Endothelial cell of hepatic sinusoid (primary cell): Measurements from ENCODE around the gene ARF1.

Experiments
- in situ Hi-C: cut with HindIII; loops from 2 replicates; pipeline ENCODE4 v1.10.0; 2017; ENCODE audit warnings: low sequenced_read_pairs

ARF1 gene

GRCh38 chr1:228048659-228049298, 33.7 kb upstream of the ARF1 start:
- in situ Hi-C loops = no loop called here

- in situ Hi-C loops = no loop called here
Measured at GRCh38 chr1:228050571-228051231, 31.8 kb upstream of the ARF1 start.

GRCh38 chr1:228058172-228058948, 24.1 kb upstream of the ARF1 start:
- in situ Hi-C loops = no loop called here

- in situ Hi-C loops = no loop called here
Measured at GRCh38 chr1:228058949-228059633, 23.4 kb upstream of the ARF1 start.

- in situ Hi-C loops = no loop called here
Measured at GRCh38 chr1:228059634-228060457, 22.7 kb upstream of the ARF1 start.

- in situ Hi-C loops = no loop called here
Measured at GRCh38 chr1:228060458-228061190, 21.9 kb upstream of the ARF1 start.

GRCh38 chr1:228061411-228062084, 21.0 kb upstream of the ARF1 start:
- in situ Hi-C loops = no loop called here

- in situ Hi-C loops = no loop called here
Measured at GRCh38 chr1:228062085-228062791, 20.3 kb upstream of the ARF1 start.

GRCh38 chr1:228062812-228063211, 19.7 kb upstream of the ARF1 start:
- in situ Hi-C loops = no loop called here

- in situ Hi-C loops = no loop called here
Measured at GRCh38 chr1:228063251-228064191, 19.0 kb upstream of the ARF1 start.

- in situ Hi-C loops = no loop called here
Measured at GRCh38 chr1:228064296-228064695, 18.2 kb upstream of the ARF1 start.

- in situ Hi-C loops = loop anchor here (5.0 kb wide), 1 partner anchor 68 kb away; no protein-coding TSS in a partner anchor
Measured at GRCh38 chr1:228064741-228065542, 17.6 kb upstream of the ARF1 start.

- in situ Hi-C loops = loop anchor here (5.0 kb wide), 1 partner anchor 68 kb away; no protein-coding TSS in a partner anchor
Measured at GRCh38 chr1:228065543-228066347, 16.8 kb upstream of the ARF1 start.

GRCh38 chr1:228066416-228066815, 16.1 kb upstream of the ARF1 start:
- in situ Hi-C loops = loop anchor here (5.0 kb wide), 1 partner anchor 69 kb away; no protein-coding TSS in a partner anchor

- in situ Hi-C loops = loop anchor here (5.0 kb wide), 1 partner anchor 70 kb away; no protein-coding TSS in a partner anchor
Measured at GRCh38 chr1:228066891-228067654, 15.4 kb upstream of the ARF1 start.
